Amniotic stem cell (primary cell): ENCODE measurements around the gene CAVIN3.

Source experiments
- DNase-seq: peaks from one replicate; lab custom pipeline; 2025; lab: John Stamatoyannopoulos, UW

CAVIN3 gene

GRCh38 chr11:6269994-6270393 is 50.3 kb downstream of the CAVIN3 start:
- no peak for DNase-seq
